ENCODE results near the gene ACTL8. TPM values are rescaled to one million over a fixed set of nuclear protein-coding genes. Genes with fewer than 3 reads are reported as not detected.

Gene ACTL8
- total RNA-seq, 2 experiments from 2014 or later, result not detected

DNA sequence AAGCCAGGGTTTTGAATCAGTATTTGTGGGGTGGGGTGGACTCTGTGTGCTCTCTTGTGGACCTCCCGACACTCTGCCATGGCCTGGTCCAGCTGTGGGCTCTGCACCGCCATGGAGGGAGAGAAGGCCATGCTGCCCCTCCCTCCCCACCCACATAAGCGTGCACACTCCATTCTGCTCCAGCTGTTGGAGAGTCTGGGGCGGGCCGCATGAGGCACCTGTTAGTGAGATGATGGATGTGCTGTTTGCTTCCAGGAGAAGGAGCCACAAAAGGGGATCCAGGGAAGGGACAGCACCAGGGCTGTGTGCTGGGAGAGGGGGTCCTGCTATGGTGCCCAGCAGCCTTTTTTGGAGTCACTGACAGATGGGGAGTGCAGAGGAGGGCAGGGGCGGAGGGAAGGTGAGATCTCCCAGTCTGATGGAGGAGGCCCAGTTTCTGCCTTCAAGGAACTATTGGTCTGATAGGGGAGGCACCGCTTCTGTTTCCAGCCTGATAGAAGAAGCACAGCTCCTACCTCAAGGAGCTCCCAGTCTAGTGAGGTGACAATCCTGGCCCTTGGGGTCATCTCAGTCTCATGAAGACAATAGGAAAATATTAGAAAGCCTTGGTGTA is 101.5 kb downstream of the ACTL8 start:
- TF ChIP-seq, protein P1, sequence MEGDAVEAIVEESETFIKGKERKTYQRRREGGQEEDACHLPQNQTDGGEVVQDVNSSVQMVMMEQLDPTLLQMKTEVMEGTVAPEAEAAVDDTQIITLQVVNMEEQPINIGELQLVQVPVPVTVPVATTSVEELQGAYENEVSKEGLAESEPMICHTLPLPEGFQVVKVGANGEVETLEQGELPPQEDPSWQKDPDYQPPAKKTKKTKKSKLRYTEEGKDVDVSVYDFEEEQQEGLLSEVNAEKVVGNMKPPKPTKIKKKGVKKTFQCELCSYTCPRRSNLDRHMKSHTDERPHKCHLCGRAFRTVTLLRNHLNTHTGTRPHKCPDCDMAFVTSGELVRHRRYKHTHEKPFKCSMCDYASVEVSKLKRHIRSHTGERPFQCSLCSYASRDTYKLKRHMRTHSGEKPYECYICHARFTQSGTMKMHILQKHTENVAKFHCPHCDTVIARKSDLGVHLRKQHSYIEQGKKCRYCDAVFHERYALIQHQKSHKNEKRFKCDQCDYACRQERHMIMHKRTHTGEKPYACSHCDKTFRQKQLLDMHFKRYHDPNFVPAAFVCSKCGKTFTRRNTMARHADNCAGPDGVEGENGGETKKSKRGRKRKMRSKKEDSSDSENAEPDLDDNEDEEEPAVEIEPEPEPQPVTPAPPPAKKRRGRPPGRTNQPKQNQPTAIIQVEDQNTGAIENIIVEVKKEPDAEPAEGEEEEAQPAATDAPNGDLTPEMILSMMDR (IDR thresholded peaks at IDR 0.05), result no peak
- ChIA-PET CTCF (no interaction called here), POLR2A (no interaction called here)
- DNase-seq, result no peak
- Histone ChIP-seq H3K27ac (ENCODE audit: low read depth in 1 of 2, low read length in 2 of 2) (no peak overlapping the region), H3K27me3 (ENCODE audit: control insufficient read depth in 1 of 2, insufficient read depth in 2 of 2, low read length in 2 of 2) (peaks cover 0 to under 1% of the 10 kb centered on the region in 2 experiments), H3K36me3 (ENCODE audit: insufficient read depth, low read length) (no peaks in the 10 kb centered on the region), H3K4me3 (ENCODE audit: low read length) (no peak overlapping the region), H3K9me3 (ENCODE audit: control insufficient read depth in 1 of 2, insufficient read depth in 1 of 2, low read length in 2 of 2) (peaks cover 0 to 9% of the 10 kb centered on the region in 2 experiments), H3K4me1 (ENCODE audit: insufficient read depth, low read length) (no peaks in the 10 kb centered on the region)
- no peak for ATAC-seq (ENCODE audit: poor library complexity)
- intact Hi-C loops (cut with DNase I, micrococcal nuclease), result no loop called here
- peaks cover 10% of the 10 kb centered on the region for H3K27me3 Mint-ChIP-seq
- H3K36me3 Mint-ChIP-seq (ENCODE audit: low read depth), result no peaks in the 10 kb centered on the region
- H3K4me3 Mint-ChIP-seq, result no peak overlapping the region
- H3K4me1 Mint-ChIP-seq (ENCODE audit: low read depth), result no peaks in the 10 kb centered on the region
- no peaks in the 10 kb centered on the region for H3K9me3 Mint-ChIP-seq
- H3K27ac Mint-ChIP-seq, result no peak overlapping the region

DNA sequence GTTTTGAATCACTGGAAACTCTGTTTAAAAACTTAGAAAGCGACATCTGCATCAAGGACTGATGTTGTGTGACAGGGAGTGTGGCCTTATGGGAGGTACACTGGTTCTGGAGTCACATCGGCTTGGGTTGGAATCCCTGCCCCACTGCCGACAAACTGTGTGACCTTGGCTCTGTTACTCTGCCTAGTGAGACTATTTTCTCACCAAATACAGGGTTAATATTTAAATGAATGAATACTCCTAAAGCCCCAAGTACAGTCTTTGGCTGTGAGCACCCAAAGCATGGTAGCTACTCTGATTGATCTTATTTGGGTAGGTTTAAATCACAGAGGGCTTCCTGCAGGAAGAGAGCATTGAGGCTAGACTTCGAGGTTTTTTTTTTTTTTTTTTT is 102.0 kb downstream of the ACTL8 start:
- no peak overlapping the region for H3K27ac ChIP-seq (ENCODE audit: low read depth in 1 of 2, low read length in 2 of 2)
- no peaks in the 10 kb centered on the region for H3K9me3 Mint-ChIP-seq
- DNase-seq (no peak), ATAC-seq (ENCODE audit: poor library complexity) (no peak)
- peaks cover 0 to 5% of the 10 kb centered on the region in 2 experiments for H3K27me3 ChIP-seq (ENCODE audit: control insufficient read depth in 1 of 2, insufficient read depth in 2 of 2, low read length in 2 of 2)
- no peaks in the 10 kb centered on the region for H3K36me3 Mint-ChIP-seq (ENCODE audit: low read depth)
- H3K27me3 Mint-ChIP-seq, result peaks cover 12% of the 10 kb centered on the region
- H3K4me1 Mint-ChIP-seq (ENCODE audit: low read depth), result no peaks in the 10 kb centered on the region
- POLR2A ChIA-PET, result no interaction called here
- no peak overlapping the region for H3K27ac Mint-ChIP-seq
- CTCF ChIA-PET, result no interaction called here
- H3K4me1 ChIP-seq (ENCODE audit: insufficient read depth, low read length), result no peaks in the 10 kb centered on the region
- peaks cover 0 to 8% of the 10 kb centered on the region in 2 experiments for H3K9me3 ChIP-seq (ENCODE audit: control insufficient read depth in 1 of 2, insufficient read depth in 1 of 2, low read length in 2 of 2)
- TF ChIP-seq, protein P1 (IDR thresholded peaks at IDR 0.05), result no peak
- H3K36me3 ChIP-seq (ENCODE audit: insufficient read depth, low read length), result no peaks in the 10 kb centered on the region
- H3K4me3 Mint-ChIP-seq, result no peak overlapping the region
- H3K4me3 ChIP-seq (ENCODE audit: low read length), result no peak overlapping the region
- intact Hi-C loops (cut with DNase I, micrococcal nuclease), result no loop called here

DNA sequence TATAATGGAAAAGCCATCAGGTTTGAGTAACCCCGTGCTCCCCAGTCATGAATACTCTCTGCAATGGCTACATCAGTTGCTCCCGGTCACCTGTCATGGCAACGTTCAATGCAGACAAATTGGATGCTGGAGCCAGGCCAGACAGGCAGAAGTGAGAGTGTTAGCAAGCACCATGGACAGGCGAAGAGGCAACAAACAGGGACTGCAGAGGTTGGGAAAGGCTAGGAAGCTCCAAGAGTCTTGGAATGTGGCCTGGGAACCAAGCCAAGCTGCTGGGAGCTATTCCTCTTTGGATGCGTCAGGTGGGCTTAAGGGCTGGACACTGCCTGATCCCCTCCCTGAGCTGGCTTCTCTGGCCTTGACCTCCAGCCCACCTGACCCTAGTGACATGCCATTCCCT is 102.9 kb downstream of the ACTL8 start:
- Mint-ChIP-seq H3K9me3 (no peaks in the 10 kb centered on the region), H3K4me3 (no peak overlapping the region), H3K36me3 (ENCODE audit: low read depth) (no peaks in the 10 kb centered on the region), H3K27ac (no peak overlapping the region), H3K27me3 (peaks cover 13% of the 10 kb centered on the region), H3K4me1 (ENCODE audit: low read depth) (no peaks in the 10 kb centered on the region)
- ChIA-PET POLR2A (no interaction called here), CTCF (no interaction called here)
- H3K9me3 ChIP-seq (ENCODE audit: control insufficient read depth in 1 of 2, insufficient read depth in 1 of 2, low read length in 2 of 2), result peaks cover 0 to 4% of the 10 kb centered on the region in 2 experiments
- ATAC-seq (ENCODE audit: poor library complexity), result no peak
- H3K36me3 ChIP-seq (ENCODE audit: insufficient read depth, low read length), result no peaks in the 10 kb centered on the region
- H3K4me1 ChIP-seq (ENCODE audit: insufficient read depth, low read length), result no peaks in the 10 kb centered on the region
- peaks cover 0 to 5% of the 10 kb centered on the region in 2 experiments for H3K27me3 ChIP-seq (ENCODE audit: control insufficient read depth in 1 of 2, insufficient read depth in 2 of 2, low read length in 2 of 2)
- no peak for DNase-seq
- H3K4me3 ChIP-seq (ENCODE audit: low read length), result no peak overlapping the region
- intact Hi-C loops (cut with DNase I, micrococcal nuclease), result no loop called here
- H3K27ac ChIP-seq (ENCODE audit: low read depth in 1 of 2, low read length in 2 of 2), result no peak overlapping the region
- TF ChIP-seq, protein P1 (IDR thresholded peaks at IDR 0.05), result no peak
